Nephron (organoid): Measurements from ENCODE around the gene SLC6A11.

ENCODE experiments used
- H3K27ac Mint-ChIP-seq, 3 experiments: 2 replicates each; pipeline ENCODE4 v1.8.0; 2020; ENCODE audit warnings: mixed read lengths in 3 of 3, mild to moderate bottlenecking in 2 of 3, moderate library complexity in 1 of 3
- H3K27me3 Mint-ChIP-seq: 2 replicates; pipeline ENCODE4 v1.8.0; 2021; ENCODE audit warnings: low read depth, mild to moderate bottlenecking, moderate library complexity, mixed read lengths
- H3K36me3 Mint-ChIP-seq: 2 replicates; pipeline ENCODE4 v1.8.0; 2020; ENCODE audit warnings: low read depth, mixed read lengths
- H3K4me1 Mint-ChIP-seq: 2 replicates; pipeline ENCODE4 v1.8.0; 2020; ENCODE audit warnings: mixed read lengths
- H3K4me3 Mint-ChIP-seq, 3 experiments: 2 replicates each; pipeline ENCODE4 v1.8.0; 2020; ENCODE audit warnings: mild to moderate bottlenecking in 3 of 3, mixed read lengths in 3 of 3, moderate library complexity in 2 of 3
- H3K9me3 Mint-ChIP-seq: 2 replicates; pipeline ENCODE4 v1.8.0; 2020; ENCODE audit warnings: mixed read lengths
- CTCF ChIP-seq, 3 experiments: fragments of 200-600 bp; sonication (generic); IDR thresholded peaks; one replicate each; pipeline ENCODE4 v1.5.0; 2021; ENCODE audit warnings: antibody characterized with exemption in 3 of 3; ENCODE audit not compliant: unreplicated experiment in 3 of 3

SLC6A11 gene

GRCh38 chr3:10975695-10976234 is 159.7 kb downstream of the SLC6A11 start:
- H3K9me3 Mint-ChIP-seq = no peaks in the 10 kb centered on the region
- peaks cover 79% of the 10 kb centered on the region for H3K27me3 Mint-ChIP-seq
- H3K36me3 Mint-ChIP-seq = no peaks in the 10 kb centered on the region
- H3K4me3 Mint-ChIP-seq = no peak overlapping the region
- H3K27ac Mint-ChIP-seq = no peak overlapping the region
- TF ChIP-seq CTCF (IDR thresholded peaks at IDR 0.05; ENCODE audit: unreplicated experiment in 3 of 3) = no peak
- H3K4me1 Mint-ChIP-seq = peaks cover 21% of the 10 kb centered on the region

- H3K27me3 Mint-ChIP-seq = peaks cover 79% of the 10 kb centered on the region
- no peak overlapping the region for H3K4me3 Mint-ChIP-seq
- H3K4me1 Mint-ChIP-seq = peaks cover 21% of the 10 kb centered on the region
- no peaks in the 10 kb centered on the region for H3K36me3 Mint-ChIP-seq
- no peak for TF ChIP-seq CTCF (IDR thresholded peaks at IDR 0.05; ENCODE audit: unreplicated experiment in 3 of 3)
- no peak overlapping the region for H3K27ac Mint-ChIP-seq
- H3K9me3 Mint-ChIP-seq = no peaks in the 10 kb centered on the region
These were observed 160.7 kb downstream of the SLC6A11 start for GRCh38 chr3:10976770-10977169.

- Mint-ChIP-seq H3K27me3 (peaks cover 79% of the 10 kb centered on the region), H3K9me3 (no peaks in the 10 kb centered on the region)
These were observed 162.0 kb downstream of the SLC6A11 start for GRCh38 chr3:10977892-10978510.

GRCh38 chr3:10978956-10979355 is 162.9 kb downstream of the SLC6A11 start:
- Mint-ChIP-seq H3K36me3 (no peaks in the 10 kb centered on the region), H3K4me1 (peaks cover 21% of the 10 kb centered on the region), H3K27ac (no peak overlapping the region), H3K9me3 (no peaks in the 10 kb centered on the region), H3K27me3 (peaks cover 74% of the 10 kb centered on the region), H3K4me3 (no peak overlapping the region)
- TF ChIP-seq CTCF (IDR thresholded peaks at IDR 0.05; ENCODE audit: unreplicated experiment in 3 of 3) = no peak

More at GRCh38 chr3:10977892-10978510, 162.0 kb downstream of the SLC6A11 start:
- peaks cover 21% of the 10 kb centered on the region for H3K4me1 Mint-ChIP-seq
- no peak for TF ChIP-seq CTCF (IDR thresholded peaks at IDR 0.05; ENCODE audit: unreplicated experiment in 3 of 3)
- no peak overlapping the region for H3K27ac Mint-ChIP-seq
- H3K4me3 Mint-ChIP-seq = no peak overlapping the region
- no peaks in the 10 kb centered on the region for H3K36me3 Mint-ChIP-seq

- TF ChIP-seq CTCF (IDR thresholded peaks at IDR 0.05; ENCODE audit: unreplicated experiment in 3 of 3) = no peak
- Mint-ChIP-seq H3K9me3 (no peaks in the 10 kb centered on the region), H3K27me3 (peaks cover 71% of the 10 kb centered on the region), H3K36me3 (no peaks in the 10 kb centered on the region), H3K4me3 (no peak overlapping the region), H3K27ac (no peak overlapping the region), H3K4me1 (peaks cover 18% of the 10 kb centered on the region)
These were observed 164.3 kb downstream of the SLC6A11 start for GRCh38 chr3:10980312-10980711.

- Mint-ChIP-seq H3K4me1 (peaks cover 17% of the 10 kb centered on the region), H3K9me3 (no peaks in the 10 kb centered on the region), H3K27me3 (peaks cover 74% of the 10 kb centered on the region), H3K4me3 (no peak overlapping the region), H3K27ac (no peak overlapping the region), H3K36me3 (no peaks in the 10 kb centered on the region)
- no peak for TF ChIP-seq CTCF (IDR thresholded peaks at IDR 0.05; ENCODE audit: unreplicated experiment in 3 of 3)
These were observed 165.0 kb downstream of the SLC6A11 start for GRCh38 chr3:10981031-10981430.
